ENCODE data around the gene HSPH1. TPM values are rescaled to one million over a fixed set of nuclear protein-coding genes. Genes with fewer than 3 reads are reported as not detected.

Gene HSPH1
- total and polyA plus RNA-seq, 2 of the 8 experiments (the other 6 are each of a cell fraction or from before 2014, with no cell fraction given), result 14.2 to 145 TPM

GRCh38 chr13:31184451-31184850, 22.7 kb upstream of the HSPH1 start:
- Histone ChIP-seq H3K56ac (replicated peaks; ENCODE audit: insufficient read length, low read depth, low read length) (no peak overlapping the region), H3K23ac (ENCODE audit: insufficient read length) (no peak overlapping the region), H3K18ac (ENCODE audit: extremely low read depth, low read length) (no peak overlapping the region), H3K79me1 (ENCODE audit: low read depth, low read length) (no peaks in the 10 kb centered on the region), H2AFZ (ENCODE audit: low read length) (no peak overlapping the region), H2BK5ac (ENCODE audit: low read depth, low read length) (no peak overlapping the region), H4K8ac (ENCODE audit: extremely low read depth, insufficient read depth, low read length) (no peak overlapping the region), H3K27me3 (replicated peaks in 1 of 4; ENCODE audit: control insufficient read depth in 3 of 4, extremely low read depth in 1 of 4, insufficient read depth in 3 of 4, low read length in 3 of 4) (no peaks in the 10 kb centered on the region), H3K9ac (replicated peaks in 1 of 4; ENCODE audit: extremely low read depth in 1 of 4, low read depth in 3 of 4, low read length in 3 of 4) (no peak overlapping the region), H2BK120ac (replicated peaks; ENCODE audit: low read depth, low read length) (no peak overlapping the region), H4K91ac (replicated peaks; ENCODE audit: insufficient read length, low read length) (no peak overlapping the region), H4K5ac (ENCODE audit: insufficient read length, low read depth, low read length) (no peak overlapping the region), H3K36me3 (ENCODE audit: control insufficient read depth in 2 of 4, insufficient read depth in 4 of 4, low read length in 3 of 4) (no peaks in the 10 kb centered on the region), H3K23me2 (ENCODE audit: low read depth, low read length) (no peaks in the 10 kb centered on the region), H3K9me3 (ENCODE audit: insufficient read depth in 2 of 2, low read depth in 1 of 2, low read length in 1 of 2) (peaks cover 3 to 5% of the 10 kb centered on the region in 2 experiments; a peak in 2 of 4 replicates), H3K4me3 (ENCODE audit: extremely low read depth in 1 of 4, insufficient read depth in 2 of 4, low read depth in 3 of 4, low read length in 4 of 4) (no peak overlapping the region), H2BK12ac (ENCODE audit: low read depth, low read length) (no peak overlapping the region), H2BK15ac (ENCODE audit: low read length) (no peak overlapping the region), H2AK5ac (ENCODE audit: low read depth, low read length) (no peak overlapping the region), H3K4ac (replicated peaks; ENCODE audit: insufficient read length, low read depth, low read length) (no peak overlapping the region), H3K27ac (ENCODE audit: low read depth, low read length) (no peak overlapping the region), H3K4me2 (ENCODE audit: insufficient read depth in 1 of 2, low read depth in 2 of 2, low read length in 2 of 2) (no peak overlapping the region), H3K79me2 (ENCODE audit: control insufficient read depth in 1 of 2, insufficient read depth in 2 of 2, low read length in 2 of 2) (no peaks in the 10 kb centered on the region), H2BK20ac (ENCODE audit: low read length) (no peak overlapping the region), H3K4me1 (replicated peaks in 1 of 4; ENCODE audit: control insufficient read depth in 3 of 4, insufficient read depth in 4 of 4, low read length in 3 of 4) (no peaks in the 10 kb centered on the region; a peak in 1 of 7 replicates), H4K20me1 (replicated peaks in 1 of 2; ENCODE audit: control insufficient read depth in 1 of 2, insufficient read depth in 2 of 2, low read length in 2 of 2) (no peaks in the 10 kb centered on the region), H3K14ac (ENCODE audit: insufficient read length) (no peak overlapping the region)
- POLR2A ChIA-PET (ENCODE audit: partially characterized antibody), result no interaction called here
- DNase-seq (ENCODE audit: low read depth in 1 of 2, low spot score in 2 of 2), result no peak
- FAIRE-seq, result no peak
- CTCF ChIA-PET (ENCODE audit: partially characterized antibody), result interaction anchor here (0.7 kb wide), 1 partner anchor 190 kb away, joined by 3 read pairs; no protein-coding TSS in a partner anchor
- 89% methylated on average over 6 of the region's 6 CpGs; no CpG with 5 or more reads in 1 of the 2 experiments for WGBS, 2 experiments (ENCODE audit: extremely low coverage in 1 of 2, insufficient coverage in 1 of 2, insufficient read length in 1 of 2, insufficient replicate concordance in 2 of 2, low coverage in 1 of 2, low lambda C conversion rate in 2 of 2, missing lambda C conversion rate in 1 of 2)
- no peak for TF ChIP-seq SP4 (IDR thresholded peaks at IDR 0.05; ENCODE audit: low read length)
- TF ChIP-seq HDAC2 (IDR thresholded peaks at IDR 0.05; ENCODE audit: borderline replicate concordance in 1 of 2, low read depth in 2 of 2, low read length in 2 of 2), result no peak
- TF ChIP-seq CHD2 (IDR thresholded peaks at IDR 0.05; ENCODE audit: low read length), result no peak
- no peak for TF ChIP-seq SAP30 (IDR thresholded peaks at IDR 0.05; ENCODE audit: insufficient read depth, insufficient replicate concordance, low read length)
- no peak for TF ChIP-seq ATF3 (IDR thresholded peaks at IDR 0.05; ENCODE audit: insufficient read depth, low read depth, low read length)
- no peak for TF ChIP-seq BCL11A (IDR thresholded peaks at IDR 0.05; ENCODE audit: low read depth in 2 of 2, low read length in 2 of 2)
- no peak for TF ChIP-seq NANOG (IDR thresholded peaks at IDR 0.05; ENCODE audit: insufficient read depth, low read depth, low read length, poor library complexity, severe bottlenecking)
- no peak for TF ChIP-seq BACH1 (IDR thresholded peaks at IDR 0.05; ENCODE audit: low read length)
- no peak for TF ChIP-seq SP2 (IDR thresholded peaks at IDR 0.05; ENCODE audit: low read length)
- no peak for TF ChIP-seq EZH2 (IDR thresholded peaks at IDR 0.05; ENCODE audit: low read depth, low read length, severe bottlenecking)
- TF ChIP-seq RAD21 (IDR thresholded peaks at IDR 0.05 in 1 of 2, conservative IDR thresholded peaks at IDR 0.05 in 1 of 2; ENCODE audit: low read depth in 2 of 2, low read length in 2 of 2), result no peak
- TF ChIP-seq SIN3A (conservative IDR thresholded peaks at IDR 0.05 in 1 of 2, IDR thresholded peaks at IDR 0.05 in 1 of 2; ENCODE audit: low read depth in 1 of 2, low read length in 2 of 2), result no peak
- no peak for TF ChIP-seq TAF7 (optimal IDR thresholded peaks at IDR 0.05; ENCODE audit: borderline replicate concordance, low read depth, low read length)

All from H1 (cell line).